RWPE1 (cell line): Measurements from ENCODE around the gene G6PD.

Experiments used
- CTCF ChIA-PET: fragments of 350-600 bp; sonication (Branson Sonifier 250); formaldehyde crosslinking; extraction: SDS; loops from one replicate; lab custom pipeline; 2021; lab: Yijun Ruan, JAX
- POLR2A ChIA-PET: fragments of 400-600 bp; formaldehyde crosslinking; extraction: SDS; loops from one replicate; lab custom pipeline; 2020; ENCODE audit warnings: antibody characterized with exemption; ENCODE audit not compliant: low non-redundant PET; lab: Yijun Ruan, JAX
- DNase-seq: peaks from one replicate; pipeline ENCODE4 v3.0.0; 2012; ENCODE audit warnings: low spot score
- H3K27ac ChIP-seq: fragments of 450-650 bp; 2 replicates; pipeline ENCODE4 v1.5.1; 2017
- CTCF ChIP-seq: fragments of 450-650 bp; conservative IDR thresholded peaks from 2 replicates; pipeline ENCODE4 v1.5.1; 2017; ENCODE audit warnings: low read depth, mild to moderate bottlenecking

G6PD gene

DNA sequence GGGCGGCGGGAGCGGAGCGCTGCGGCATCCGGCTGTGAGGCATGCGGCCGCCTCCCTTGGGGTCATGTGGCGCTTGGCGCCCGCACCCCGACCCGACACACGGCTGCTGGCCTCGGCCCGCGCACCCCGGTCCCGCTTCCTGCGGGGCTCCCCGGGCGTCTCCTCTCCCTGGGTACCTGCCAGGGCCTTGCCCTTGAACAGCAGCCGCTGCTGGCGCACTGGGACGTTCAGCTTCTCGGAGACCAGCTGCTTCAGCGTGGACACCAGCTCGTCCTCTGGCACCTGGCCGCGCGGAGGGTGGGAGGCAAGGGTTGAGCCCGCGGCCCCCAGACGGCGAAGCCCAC lies 60.6 kb downstream of the G6PD start:
- no peak for DNase-seq
- ChIA-PET POLR2A (interaction anchor here (0.6 kb wide), 1 partner anchor 51 kb away, joined by 5 read pairs; no protein-coding TSS in a partner anchor), CTCF (no interaction called here)
- peak overlapping the region; percentile 84 for H3K27ac ChIP-seq
- no peak for TF ChIP-seq CTCF

DNA sequence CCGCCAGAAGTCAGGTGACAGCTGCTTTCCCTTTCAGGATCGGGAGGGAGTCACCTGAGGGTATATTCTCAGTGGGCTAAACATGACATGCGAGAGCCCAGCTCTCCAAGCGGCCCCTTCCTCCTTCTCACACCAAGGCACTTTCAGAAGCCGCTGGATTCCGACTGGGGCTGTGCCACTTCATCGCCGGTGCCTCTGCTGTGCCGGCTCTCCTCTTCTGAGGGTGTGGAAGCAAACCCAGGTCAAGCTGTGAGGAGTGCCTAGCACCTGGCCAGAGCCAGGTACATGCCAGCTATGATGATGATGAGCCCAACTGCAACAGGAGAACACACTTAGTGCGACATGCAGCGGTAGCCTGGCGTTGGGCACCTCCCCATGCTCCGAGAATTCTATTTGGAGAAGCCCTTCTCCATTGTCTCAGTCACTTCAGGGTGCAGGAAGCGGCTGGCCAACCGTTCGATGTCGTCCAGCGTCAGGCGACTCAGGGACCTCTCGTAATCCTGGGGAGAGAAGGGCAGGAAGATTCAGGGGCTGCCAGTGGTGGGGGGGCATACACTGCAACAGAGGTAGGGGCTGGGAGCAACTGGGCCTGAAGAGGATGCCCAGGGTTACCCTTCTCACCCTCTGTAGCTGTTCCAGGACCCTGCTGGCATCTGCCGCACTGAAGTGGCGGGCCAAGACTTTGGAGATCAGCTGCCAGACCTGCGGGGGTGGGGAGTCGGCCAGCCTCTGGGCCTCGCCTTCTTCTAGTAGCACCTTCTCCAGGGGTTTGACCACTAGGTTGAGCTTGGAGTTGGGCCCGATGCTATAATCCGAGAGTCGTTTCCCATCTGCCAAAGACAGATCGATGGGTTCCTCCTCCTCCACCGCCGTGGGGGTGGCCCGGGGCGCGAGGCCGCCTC lies 61.2 kb downstream of the G6PD start:
- ChIA-PET POLR2A (interaction anchor here (0.6 kb wide), 2 partner anchors 31 to 50 kb away, joined by 3 to 5 read pairs; partner anchors contain the start of gene FAM3A), CTCF (no interaction called here)
- peak overlapping the region; percentile 84 for H3K27ac ChIP-seq
- no peak for TF ChIP-seq CTCF
- no peak for DNase-seq

GRCh38 chrX:154484255-154485149 lies 62.1 kb downstream of the G6PD start:
- CTCF ChIA-PET = no interaction called here
- POLR2A ChIA-PET = interaction anchor here (0.6 kb wide), 1 partner anchor 32 kb away, joined by 3 read pairs; the partner anchor contains the start of gene FAM3A
- no peak for TF ChIP-seq CTCF
- peak overlapping the region; percentile 84 for H3K27ac ChIP-seq
- no peak for DNase-seq

DNA sequence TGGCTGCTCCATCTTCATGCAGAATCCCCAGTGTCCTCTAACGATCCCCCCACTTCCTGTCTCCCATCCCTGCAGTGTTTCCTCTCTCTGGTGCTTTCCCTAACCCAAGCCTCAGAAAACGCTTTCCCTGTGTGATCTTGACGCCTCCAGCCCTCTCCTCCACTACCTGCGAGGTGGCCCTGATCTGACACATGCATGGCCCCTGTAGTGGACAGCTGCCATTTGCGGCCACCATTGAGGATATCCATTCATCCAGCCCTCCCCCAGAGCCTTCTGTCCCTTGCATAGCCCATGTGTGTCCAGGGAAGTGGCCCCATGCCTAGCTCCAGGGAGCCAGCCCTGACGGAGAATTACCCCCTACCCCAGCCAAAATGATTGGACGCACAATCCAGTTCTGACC lies 63.3 kb downstream of the G6PD start:
- DNase-seq = no peak
- CTCF ChIA-PET = no interaction called here
- no peak for TF ChIP-seq CTCF
- POLR2A ChIA-PET = no interaction called here
- no peak overlapping the region; the same call in 1 of the 2 replicates for H3K27ac ChIP-seq

DNA sequence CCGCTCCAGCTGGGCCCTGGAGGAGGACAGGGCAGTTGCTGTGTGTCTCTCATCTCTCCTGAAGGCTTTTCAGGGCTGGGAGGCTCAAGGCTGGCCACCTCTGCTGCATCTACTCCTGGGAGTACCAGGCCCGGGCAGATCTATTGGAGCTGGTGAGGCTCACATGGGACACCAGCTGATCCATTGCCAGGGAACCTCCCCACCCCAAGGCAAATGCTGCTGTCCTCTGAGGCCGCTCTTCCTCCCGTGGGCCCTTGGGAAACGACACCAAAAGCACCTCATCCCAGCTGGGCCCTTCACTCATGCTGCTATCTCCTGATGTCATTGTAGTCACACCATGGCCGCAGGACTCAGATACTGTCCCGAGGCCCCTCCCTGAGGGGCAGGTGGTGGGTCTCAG lies 63.9 kb downstream of the G6PD start:
- DNase-seq = no peak
- POLR2A ChIA-PET = no interaction called here
- TF ChIP-seq CTCF = no peak
- CTCF ChIA-PET = no interaction called here
- peak overlapping the region; percentile 35 for H3K27ac ChIP-seq

- CTCF ChIA-PET = interaction anchor here (0.6 kb wide), 1 partner anchor 483 kb away, joined by 3 read pairs; no protein-coding TSS in a partner anchor
- no peak for TF ChIP-seq CTCF
- H3K27ac ChIP-seq = peak overlapping the region; percentile 35
- POLR2A ChIA-PET = no interaction called here
- DNase-seq = no peak
Observed at GRCh38 chrX:154481911-154482601, 64.6 kb downstream of the G6PD start.
